Bronchial epithelial cell (primary cell): ENCODE results near the gene EDEM3. TPM values are rescaled to one million over a fixed set of nuclear protein-coding genes. Genes with fewer than 3 reads are reported as not detected.

Source experiments
- DNase-seq: peaks from one replicate; pipeline ENCODE4 v3.0.0-alpha.2; 2010; ENCODE audit warnings: low read depth
- FAIRE-seq: peaks from 2 replicates; lab custom pipeline; 2011; peaks lifted over from hg19 to GRCh38; lab: Jason Lieb, UNC
- H3K27me3 ChIP-seq: 2 replicates; pipeline ENCODE4 v1.5.1; 2011; ENCODE audit warnings: low read length; ENCODE audit not compliant: control insufficient read depth, insufficient read depth
- H3K36me3 ChIP-seq: 2 replicates; pipeline ENCODE4 v1.5.1; 2011; ENCODE audit warnings: low read length; ENCODE audit not compliant: control insufficient read depth, insufficient read depth
- H3K4me3 ChIP-seq: 2 replicates; pipeline ENCODE4 v1.5.1; 2011; ENCODE audit warnings: mild to moderate bottlenecking, low read depth, low read length, control low read depth
- CTCF ChIP-seq: IDR thresholded peaks from 2 replicates; pipeline ENCODE4 v1.5.1; 2011; ENCODE audit warnings: mild to moderate bottlenecking, moderate library complexity, low read length, control low read depth, inconsistent platforms; ENCODE audit not compliant: insufficient read depth, severe bottlenecking
- total RNA-seq: library from RNA; depleted of rRNA; stranded (reverse); fragments of >200 nt; gene quantifications from 2 replicates; pipeline ENCODE4 v1.2.1, GENCODE V29; 2014

Gene EDEM3
- total RNA-seq, 1 donor from 2014 or later: 32.1 TPM

GRCh38 chr1:184775329-184775728 lies 20.7 kb upstream of the EDEM3 start:
- no peak for FAIRE-seq
- Histone ChIP-seq H3K4me3 (no peak overlapping the region), H3K27me3 (no peaks in the 10 kb centered on the region), H3K36me3 (no peaks in the 10 kb centered on the region)
- TF ChIP-seq CTCF: no peak
- no peak for DNase-seq

GRCh38 chr1:184773762-184774320 lies 19.2 kb upstream of the EDEM3 start:
- TF ChIP-seq CTCF: no peak
- no peak for DNase-seq
- FAIRE-seq: no peak
- Histone ChIP-seq H3K4me3 (no peak overlapping the region), H3K36me3 (no peaks in the 10 kb centered on the region), H3K27me3 (peaks cover 2% of the 10 kb centered on the region)

GRCh38 chr1:184771190-184771691 lies 16.6 kb upstream of the EDEM3 start:
- H3K36me3 ChIP-seq: no peaks in the 10 kb centered on the region
- TF ChIP-seq CTCF: no peak
- H3K27me3 ChIP-seq: peaks cover 2% of the 10 kb centered on the region
- no peak for FAIRE-seq
- DNase-seq: no peak
- no peak overlapping the region for H3K4me3 ChIP-seq

GRCh38 chr1:184770181-184770979 lies 15.7 kb upstream of the EDEM3 start:
- FAIRE-seq: no peak
- H3K4me3 ChIP-seq: no peak overlapping the region

GRCh38 chr1:184769241-184769640 lies 14.6 kb upstream of the EDEM3 start:
- H3K27me3 ChIP-seq: peaks cover 2% of the 10 kb centered on the region
- TF ChIP-seq CTCF: no peak
- H3K36me3 ChIP-seq: no peaks in the 10 kb centered on the region
- no peak for FAIRE-seq
- H3K4me3 ChIP-seq: no peak overlapping the region
- DNase-seq: no peak

More at GRCh38 chr1:184770181-184770979, 15.7 kb upstream of the EDEM3 start:
- TF ChIP-seq CTCF: no peak
- DNase-seq: no peak
- H3K27me3 ChIP-seq: peaks cover 2% of the 10 kb centered on the region
- H3K36me3 ChIP-seq: no peaks in the 10 kb centered on the region
